Gastroesophageal sphincter (tissue), 3 donors: ENCODE results near the gene CD82.

Experiments
- POLR2A ChIP-seq, 2 donors: fragments of 450-650 bp; IDR thresholded peaks; one replicate each; pipeline ENCODE4 v1.6.1; 2017; ENCODE audit warnings: antibody characterized with exemption in 2 of 2, mild to moderate bottlenecking in 2 of 2, moderate library complexity in 1 of 2
- TF ChIP-seq, protein P1 (sequence below), 4 experiments: fragments of 200-600 bp in 2 of 4; fragments of 450-650 bp in 2 of 4; sonication (generic) in 1 of 4; IDR thresholded peaks; one replicate each; pipeline ENCODE4 v1.5.1; 2017 to 2019; ENCODE audit warnings: antibody characterized with exemption in 4 of 4, mild to moderate bottlenecking in 2 of 4, moderate library complexity in 2 of 4

DNA sequence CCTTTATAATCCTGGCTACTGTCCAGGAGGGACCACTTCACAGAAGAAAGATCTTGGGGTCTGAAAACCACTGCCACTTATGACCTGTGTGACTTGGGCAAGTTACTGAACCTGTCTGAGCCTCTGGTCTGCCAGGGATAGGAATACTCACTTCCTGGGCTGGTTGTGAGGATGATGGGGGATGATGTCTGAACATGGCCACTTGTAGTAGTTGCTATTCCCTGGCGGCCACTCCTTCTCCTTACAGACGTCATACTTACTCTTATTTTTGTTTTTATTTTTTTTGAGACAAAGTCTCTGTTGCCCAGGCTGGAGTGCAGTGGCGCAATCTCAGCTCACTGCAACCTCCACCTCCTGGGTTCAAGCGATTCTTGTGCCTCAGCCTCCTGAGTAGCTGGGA lies 26.1 kb downstream of the CD82 start:
- TF ChIP-seq POLR2A (IDR thresholded peaks at IDR 0.05) = no peak
- TF ChIP-seq, protein P1, sequence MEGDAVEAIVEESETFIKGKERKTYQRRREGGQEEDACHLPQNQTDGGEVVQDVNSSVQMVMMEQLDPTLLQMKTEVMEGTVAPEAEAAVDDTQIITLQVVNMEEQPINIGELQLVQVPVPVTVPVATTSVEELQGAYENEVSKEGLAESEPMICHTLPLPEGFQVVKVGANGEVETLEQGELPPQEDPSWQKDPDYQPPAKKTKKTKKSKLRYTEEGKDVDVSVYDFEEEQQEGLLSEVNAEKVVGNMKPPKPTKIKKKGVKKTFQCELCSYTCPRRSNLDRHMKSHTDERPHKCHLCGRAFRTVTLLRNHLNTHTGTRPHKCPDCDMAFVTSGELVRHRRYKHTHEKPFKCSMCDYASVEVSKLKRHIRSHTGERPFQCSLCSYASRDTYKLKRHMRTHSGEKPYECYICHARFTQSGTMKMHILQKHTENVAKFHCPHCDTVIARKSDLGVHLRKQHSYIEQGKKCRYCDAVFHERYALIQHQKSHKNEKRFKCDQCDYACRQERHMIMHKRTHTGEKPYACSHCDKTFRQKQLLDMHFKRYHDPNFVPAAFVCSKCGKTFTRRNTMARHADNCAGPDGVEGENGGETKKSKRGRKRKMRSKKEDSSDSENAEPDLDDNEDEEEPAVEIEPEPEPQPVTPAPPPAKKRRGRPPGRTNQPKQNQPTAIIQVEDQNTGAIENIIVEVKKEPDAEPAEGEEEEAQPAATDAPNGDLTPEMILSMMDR (IDR thresholded peaks at IDR 0.05) = no peak
